Measurements from ENCODE around the gene GCA. TPM values are rescaled to one million over a fixed set of nuclear protein-coding genes. Genes with fewer than 3 reads are reported as not detected.

The GCA gene
- 20.6 and 41.6 TPM in 2 replicates for total RNA-seq

DNA sequence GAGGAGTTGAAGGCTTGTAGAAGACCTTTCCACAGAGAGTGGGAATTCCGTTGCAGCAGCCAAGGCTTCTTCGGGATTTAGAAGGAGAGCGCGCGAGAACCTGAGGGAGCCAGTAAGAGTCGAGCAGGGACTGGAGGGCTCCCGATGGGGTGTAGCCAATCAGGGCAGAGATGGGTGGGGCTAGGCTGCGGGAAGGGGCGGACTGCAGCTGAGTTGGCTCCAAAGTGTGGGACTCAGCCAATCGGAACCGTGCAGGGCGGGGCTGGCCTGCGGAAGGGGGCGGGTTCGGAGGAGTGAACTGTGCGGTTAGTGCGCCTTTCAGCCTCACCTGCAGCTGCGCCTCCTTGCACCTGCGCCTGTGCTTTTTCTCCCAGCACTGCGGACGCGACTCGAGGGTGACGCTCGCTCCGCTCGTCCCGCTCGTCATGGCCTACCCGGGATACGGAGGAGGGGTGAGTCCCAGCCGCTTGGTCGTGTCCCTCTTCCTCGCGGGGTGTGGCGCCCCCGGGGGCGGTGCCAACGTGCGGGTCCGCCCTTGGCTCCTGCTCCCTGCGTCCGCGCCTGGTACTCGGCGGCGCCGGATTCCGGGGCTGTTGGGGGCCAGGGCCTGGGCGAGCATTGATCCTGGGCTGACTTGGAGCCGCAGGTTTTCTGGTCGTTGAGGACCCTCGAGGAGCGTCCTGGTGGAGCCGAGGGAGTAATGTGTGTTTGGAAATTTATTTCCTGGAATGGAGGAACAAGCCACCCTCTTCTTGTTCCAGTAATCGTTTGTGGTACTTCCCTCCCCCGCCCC lies at the start of gene GCA:
Gene GCA (plus strand): TSS at position 309 of the 793 bp plus-strand sequence. CDS start 117 bp downstream, at position 426.
- peak within 1 kb of the TSS; percentile 76 for H3K4me3 ChIP-seq (ENCODE audit: low read depth, low read length)
- TF ChIP-seq, protein P1, sequence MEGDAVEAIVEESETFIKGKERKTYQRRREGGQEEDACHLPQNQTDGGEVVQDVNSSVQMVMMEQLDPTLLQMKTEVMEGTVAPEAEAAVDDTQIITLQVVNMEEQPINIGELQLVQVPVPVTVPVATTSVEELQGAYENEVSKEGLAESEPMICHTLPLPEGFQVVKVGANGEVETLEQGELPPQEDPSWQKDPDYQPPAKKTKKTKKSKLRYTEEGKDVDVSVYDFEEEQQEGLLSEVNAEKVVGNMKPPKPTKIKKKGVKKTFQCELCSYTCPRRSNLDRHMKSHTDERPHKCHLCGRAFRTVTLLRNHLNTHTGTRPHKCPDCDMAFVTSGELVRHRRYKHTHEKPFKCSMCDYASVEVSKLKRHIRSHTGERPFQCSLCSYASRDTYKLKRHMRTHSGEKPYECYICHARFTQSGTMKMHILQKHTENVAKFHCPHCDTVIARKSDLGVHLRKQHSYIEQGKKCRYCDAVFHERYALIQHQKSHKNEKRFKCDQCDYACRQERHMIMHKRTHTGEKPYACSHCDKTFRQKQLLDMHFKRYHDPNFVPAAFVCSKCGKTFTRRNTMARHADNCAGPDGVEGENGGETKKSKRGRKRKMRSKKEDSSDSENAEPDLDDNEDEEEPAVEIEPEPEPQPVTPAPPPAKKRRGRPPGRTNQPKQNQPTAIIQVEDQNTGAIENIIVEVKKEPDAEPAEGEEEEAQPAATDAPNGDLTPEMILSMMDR (conservative IDR thresholded peaks at IDR 0.05; ENCODE audit: low read depth, low read length) = no peak

GRCh38 chr2:162295009-162295408 lies 48.9 kb upstream of the GCA start:
- no peak for DNase-seq (ENCODE audit: low read depth)
- TF ChIP-seq, protein P1 (conservative IDR thresholded peaks at IDR 0.05; ENCODE audit: low read depth, low read length) = no peak
- H3K4me3 ChIP-seq (ENCODE audit: low read depth, low read length) = no peak overlapping the region

More for the DNA sequence above, at the start of gene GCA:
- DNase-seq (ENCODE audit: low read depth) = peak; percentile 83

- peak; percentile 18 for DNase-seq (ENCODE audit: low read depth)
- H3K4me3 ChIP-seq (ENCODE audit: low read depth, low read length) = no peak overlapping the region
- TF ChIP-seq, protein P1 (conservative IDR thresholded peaks at IDR 0.05; ENCODE audit: low read depth, low read length) = peak; percentile 82
Measured at GRCh38 chr2:162297925-162298552, 45.9 kb upstream of the GCA start.

DNA sequence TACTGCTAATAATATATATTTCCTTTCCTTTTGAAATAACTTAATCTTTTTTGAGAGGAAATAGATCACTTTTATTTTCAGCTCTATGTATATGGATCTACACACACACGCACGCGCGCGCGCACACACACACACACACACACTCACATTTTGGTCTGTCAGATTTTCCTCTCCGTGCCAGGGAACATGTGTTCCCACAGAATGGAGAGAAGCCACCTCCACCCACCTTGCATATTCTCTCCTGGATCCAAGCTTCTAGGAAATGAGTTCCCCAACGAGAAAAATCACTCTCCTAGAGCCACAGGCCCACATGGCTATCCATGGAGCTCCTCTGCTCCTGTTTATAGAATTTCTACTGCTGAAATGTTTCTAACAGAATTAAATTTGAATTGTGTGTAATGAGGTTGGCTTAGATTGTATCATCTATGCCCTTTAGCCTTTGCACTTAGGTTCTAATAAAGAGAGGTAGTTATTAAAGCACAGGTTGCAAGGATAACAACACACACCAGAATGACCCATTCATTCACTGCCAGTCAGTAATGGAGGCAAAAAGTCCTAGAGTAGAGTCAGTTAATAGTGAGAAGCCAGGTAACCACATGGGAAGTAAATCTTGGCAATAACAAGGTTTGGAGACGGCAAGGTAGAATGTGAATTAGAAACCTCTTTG lies 45.1 kb upstream of the GCA start:
- TF ChIP-seq, protein P1 (conservative IDR thresholded peaks at IDR 0.05; ENCODE audit: low read depth, low read length) = no peak

GRCh38 chr2:162300266-162300665 lies 43.7 kb upstream of the GCA start:
- H3K4me3 ChIP-seq (ENCODE audit: low read depth, low read length) = no peak overlapping the region
- no peak for DNase-seq (ENCODE audit: low read depth)
- TF ChIP-seq, protein P1 (conservative IDR thresholded peaks at IDR 0.05; ENCODE audit: low read depth, low read length) = no peak

More for the DNA sequence above, 45.1 kb upstream of the GCA start:
- DNase-seq (ENCODE audit: low read depth) = no peak
- H3K4me3 ChIP-seq (ENCODE audit: low read depth, low read length) = no peak overlapping the region

DNA sequence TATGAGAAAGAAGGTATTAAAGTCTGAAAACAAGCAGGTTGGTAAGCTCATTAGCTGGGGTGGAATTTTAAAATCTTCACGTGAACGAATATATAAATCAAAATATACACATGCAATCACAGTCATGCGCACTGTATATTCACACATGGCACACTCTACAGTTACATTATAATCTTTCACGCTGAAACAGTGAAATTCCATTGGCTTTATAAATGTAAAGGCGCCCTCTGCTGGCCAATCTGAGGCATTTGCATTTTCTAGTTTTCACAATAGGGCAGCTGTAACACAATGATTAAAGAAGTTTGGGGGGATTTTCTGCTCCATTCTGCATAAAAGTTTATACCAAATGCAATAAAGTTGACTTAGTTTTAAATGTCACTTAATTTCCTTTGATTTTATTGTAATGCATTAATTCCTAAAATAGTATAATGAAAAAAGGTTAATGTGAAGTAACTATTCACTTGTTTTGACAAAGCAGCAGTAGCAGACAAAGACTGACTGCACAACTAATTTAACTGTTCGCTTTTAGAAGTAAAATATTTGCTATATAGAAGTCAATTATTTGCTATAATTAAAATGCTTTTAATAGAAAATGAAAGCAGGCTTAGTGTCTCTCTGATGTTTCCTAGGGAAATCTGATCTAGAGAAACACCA lies 42.7 kb upstream of the GCA start:
- DNase-seq (ENCODE audit: low read depth) = peak; percentile 15
- no peak overlapping the region for H3K4me3 ChIP-seq (ENCODE audit: low read depth, low read length)
- TF ChIP-seq, protein P1 (conservative IDR thresholded peaks at IDR 0.05; ENCODE audit: low read depth, low read length) = peak; percentile 83

Measured in epithelial cell of proximal tubule (primary cell).